ENCODE data around the gene FAM13A.

DNA sequence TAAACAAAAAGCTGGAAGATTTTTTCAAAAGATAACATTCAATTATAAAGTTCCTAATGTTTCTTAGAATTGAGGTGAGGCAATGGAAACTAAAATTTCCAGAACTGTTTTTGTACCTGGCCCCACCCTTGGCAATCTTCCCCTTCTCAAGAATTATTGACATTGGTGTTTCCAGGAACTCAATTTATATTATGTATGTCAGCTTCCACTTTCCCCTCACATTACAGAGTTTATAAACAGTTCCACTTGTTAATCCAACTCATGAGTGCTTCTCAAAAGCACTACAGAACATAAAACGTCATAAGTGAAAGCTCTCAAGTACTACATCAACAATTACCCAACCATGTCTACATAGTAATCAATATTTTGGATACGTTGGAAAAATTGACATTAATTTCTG lies 107.4 kb downstream of the FAM13A start:
- TF ChIP-seq, protein P1, sequence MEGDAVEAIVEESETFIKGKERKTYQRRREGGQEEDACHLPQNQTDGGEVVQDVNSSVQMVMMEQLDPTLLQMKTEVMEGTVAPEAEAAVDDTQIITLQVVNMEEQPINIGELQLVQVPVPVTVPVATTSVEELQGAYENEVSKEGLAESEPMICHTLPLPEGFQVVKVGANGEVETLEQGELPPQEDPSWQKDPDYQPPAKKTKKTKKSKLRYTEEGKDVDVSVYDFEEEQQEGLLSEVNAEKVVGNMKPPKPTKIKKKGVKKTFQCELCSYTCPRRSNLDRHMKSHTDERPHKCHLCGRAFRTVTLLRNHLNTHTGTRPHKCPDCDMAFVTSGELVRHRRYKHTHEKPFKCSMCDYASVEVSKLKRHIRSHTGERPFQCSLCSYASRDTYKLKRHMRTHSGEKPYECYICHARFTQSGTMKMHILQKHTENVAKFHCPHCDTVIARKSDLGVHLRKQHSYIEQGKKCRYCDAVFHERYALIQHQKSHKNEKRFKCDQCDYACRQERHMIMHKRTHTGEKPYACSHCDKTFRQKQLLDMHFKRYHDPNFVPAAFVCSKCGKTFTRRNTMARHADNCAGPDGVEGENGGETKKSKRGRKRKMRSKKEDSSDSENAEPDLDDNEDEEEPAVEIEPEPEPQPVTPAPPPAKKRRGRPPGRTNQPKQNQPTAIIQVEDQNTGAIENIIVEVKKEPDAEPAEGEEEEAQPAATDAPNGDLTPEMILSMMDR (IDR thresholded peaks at IDR 0.05; ENCODE audit: low read length), result no peak
- TF ChIP-seq EZH2phosphoT487 (IDR thresholded peaks at IDR 0.05; ENCODE audit: low read length), result no peak

Measured in MM.1S (cell line).